Spinal cord (tissue), 10 donors: Measurements from ENCODE around the gene CACNG4. TPM values are rescaled to one million over a fixed set of nuclear protein-coding genes. Genes with fewer than 3 reads are reported as not detected.

Experiments used
- DNase-seq, 6 donors: peaks; one replicate each; pipeline versions ENCODE4 v3.0.0 to v3.0.0-alpha.2; 2013 to 2015; ENCODE audit warnings: low spot score in 6 of 6, low read depth in 4 of 6
- H3K27ac ChIP-seq: one replicate; pipeline ENCODE4 v1.5.1; 2013; ENCODE audit warnings: low read depth, low read length, control low read depth
- H3K27me3 ChIP-seq: one replicate; pipeline ENCODE4 v1.6.1; 2013; ENCODE audit warnings: low read length; ENCODE audit not compliant: control insufficient read depth, insufficient read depth
- H3K36me3 ChIP-seq: one replicate; pipeline ENCODE4 v1.6.1; 2013; ENCODE audit warnings: low read length; ENCODE audit not compliant: control insufficient read depth, insufficient read depth
- H3K4me1 ChIP-seq: one replicate; pipeline ENCODE4 v1.6.1; 2013; ENCODE audit warnings: low read length; ENCODE audit not compliant: control insufficient read depth, insufficient read depth
- H3K4me3 ChIP-seq: one replicate; pipeline ENCODE4 v1.5.1; 2013; ENCODE audit warnings: low read depth, low read length, control low read depth
- H3K9me3 ChIP-seq: one replicate; pipeline ENCODE4 v1.6.1; 2013; ENCODE audit warnings: low read length; ENCODE audit not compliant: control insufficient read depth, insufficient read depth
- WGBS: methylation state at CpG from one replicate; pipeline ENCODE4 v1.1.5; 2013; ENCODE audit warnings: missing lambda C conversion rate; ENCODE audit not compliant: insufficient coverage; 5-methylcytosine and 5-hydroxymethylcytosine counted together
- polyA plus RNA-seq, 2 donors: library from polyadenylated mRNA; unstranded; fragments of 120-200 nt; gene quantifications; one replicate each; pipeline ENCODE4 v1.2.1, GENCODE V29; 2013; ENCODE audit not compliant: insufficient read length in 2 of 2
- total RNA-seq, 2 donors: library from RNA; depleted of rRNA in 1 of 2; stranded (reverse); fragments of 120-200 nt in 1 of 2; fragments of >200 nt in 1 of 2; gene quantifications; one replicate each; pipeline versions ENCODE4 v1.2.3 to v1.2.4, GENCODE V29; 2013 to 2014
- donor health status: healthy.

Gene CACNG4
- total and polyA plus RNA-seq, 4 donors: 19.7 to 161 (median 86.1) TPM

DNA sequence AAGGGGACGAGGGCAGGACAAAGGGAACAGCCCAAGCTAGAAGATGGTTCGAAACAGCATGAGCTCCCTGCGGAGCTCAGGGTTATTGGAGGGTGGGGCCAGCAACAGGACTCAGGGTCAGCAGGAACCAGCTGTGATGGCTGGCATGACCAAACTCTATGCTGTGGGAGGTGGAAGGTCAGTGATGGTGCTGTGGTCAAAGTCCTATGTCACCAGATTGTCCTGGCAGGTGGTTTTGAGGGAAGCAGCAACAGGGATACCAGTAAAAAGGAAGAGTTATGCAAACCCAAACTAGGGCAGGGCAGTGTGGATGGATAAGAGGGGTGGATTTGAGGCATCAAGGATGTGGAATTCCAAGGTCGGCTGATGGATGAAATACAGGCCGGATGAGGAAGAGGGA is 32.4 kb downstream of the CACNG4 start:
- Histone ChIP-seq H3K27ac (no peak overlapping the region), H3K27me3 (no peaks in the 10 kb centered on the region), H3K4me3 (no peak overlapping the region), H3K4me1 (peaks cover 31% of the 10 kb centered on the region), H3K9me3 (no peaks in the 10 kb centered on the region), H3K36me3 (peaks cover 44% of the 10 kb centered on the region)
- DNase-seq: no peak
- 85% methylated on average over 5 of the region's 5 CpGs for WGBS

DNA sequence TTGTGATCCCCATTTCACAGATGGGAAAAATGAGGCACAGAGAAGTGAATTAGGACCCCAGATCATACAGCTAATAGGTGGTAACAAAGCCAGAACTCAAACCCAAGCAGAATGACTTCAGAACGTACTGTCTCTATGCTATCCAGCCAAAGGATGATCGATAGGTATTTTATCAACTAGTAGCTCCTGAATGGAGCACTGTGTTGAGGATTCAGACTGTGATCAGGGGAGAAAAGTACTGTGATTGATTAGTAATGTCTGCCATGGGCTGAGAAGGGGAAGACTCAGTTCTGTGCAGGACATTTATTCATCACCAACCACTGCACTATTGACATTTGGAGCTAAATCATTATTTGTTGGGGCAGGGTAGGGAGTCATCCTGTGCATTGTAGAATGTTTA is 38.7 kb downstream of the CACNG4 start:
- no CpG with 5 or more reads among the region's 2 CpGs for WGBS
- H3K36me3 ChIP-seq: peaks cover 40% of the 10 kb centered on the region
- no peak overlapping the region for H3K27ac ChIP-seq
- no peaks in the 10 kb centered on the region for H3K9me3 ChIP-seq
- no peaks in the 10 kb centered on the region for H3K27me3 ChIP-seq
- no peak for DNase-seq
- H3K4me3 ChIP-seq: no peak overlapping the region
- peaks cover 25% of the 10 kb centered on the region for H3K4me1 ChIP-seq

DNA sequence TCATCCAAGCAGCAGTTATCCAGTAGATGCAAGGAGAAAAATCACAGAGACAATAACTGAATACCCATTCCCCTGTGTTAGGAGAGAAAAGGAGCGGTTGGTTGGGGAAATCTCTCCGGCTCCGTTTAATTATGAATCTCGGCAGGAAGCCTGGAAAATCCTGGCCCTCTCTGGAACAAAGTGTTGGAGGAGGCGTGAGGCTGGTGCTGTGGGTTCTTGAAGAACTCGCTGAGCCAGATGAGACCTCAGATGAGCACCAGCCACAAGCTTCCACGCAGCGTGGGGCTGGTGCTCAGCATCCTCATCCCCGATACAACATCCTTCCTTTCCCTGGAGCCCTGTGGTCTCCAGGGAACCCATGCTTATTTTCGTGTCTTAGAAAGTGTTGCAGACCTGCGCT is 39.7 kb downstream of the CACNG4 start:
- peaks cover 39% of the 10 kb centered on the region for H3K36me3 ChIP-seq
- no peak overlapping the region for H3K27ac ChIP-seq
- H3K4me1 ChIP-seq: peaks cover 25% of the 10 kb centered on the region
- WGBS: 76% methylated on average over 8 of the region's 11 CpGs
- no peak overlapping the region for H3K4me3 ChIP-seq
- H3K9me3 ChIP-seq: no peaks in the 10 kb centered on the region
- H3K27me3 ChIP-seq: no peaks in the 10 kb centered on the region
- peak in 3 of 6 donors; percentile 42 to 82 (median 58) for DNase-seq

DNA sequence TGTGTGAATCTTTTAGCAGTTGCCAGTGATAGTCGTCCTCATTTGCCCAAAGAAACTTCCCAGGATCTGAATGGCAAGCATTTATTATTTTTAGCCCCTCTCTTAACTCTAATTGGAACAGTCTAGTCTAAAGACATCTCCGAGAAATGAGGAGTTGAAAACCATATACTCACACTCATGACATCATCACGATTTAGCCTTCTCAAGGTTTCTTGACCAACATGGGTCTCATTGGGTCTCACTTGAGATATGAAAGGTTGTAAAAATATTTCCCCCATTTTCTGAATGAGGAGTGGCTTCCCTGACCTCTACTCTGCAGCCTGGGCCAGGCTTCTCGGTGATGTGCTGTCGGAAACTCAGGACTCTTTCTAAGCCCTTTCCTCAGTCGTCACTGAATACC is 42.8 kb downstream of the CACNG4 start:
- H3K36me3 ChIP-seq: peaks cover 37% of the 10 kb centered on the region
- no peaks in the 10 kb centered on the region for H3K9me3 ChIP-seq
- H3K4me3 ChIP-seq: no peak overlapping the region
- H3K27ac ChIP-seq: no peak overlapping the region
- 100% methylated on average over 1 of the region's 6 CpGs for WGBS
- no peak for DNase-seq
- no peaks in the 10 kb centered on the region for H3K27me3 ChIP-seq
- peaks cover 18% of the 10 kb centered on the region for H3K4me1 ChIP-seq

DNA sequence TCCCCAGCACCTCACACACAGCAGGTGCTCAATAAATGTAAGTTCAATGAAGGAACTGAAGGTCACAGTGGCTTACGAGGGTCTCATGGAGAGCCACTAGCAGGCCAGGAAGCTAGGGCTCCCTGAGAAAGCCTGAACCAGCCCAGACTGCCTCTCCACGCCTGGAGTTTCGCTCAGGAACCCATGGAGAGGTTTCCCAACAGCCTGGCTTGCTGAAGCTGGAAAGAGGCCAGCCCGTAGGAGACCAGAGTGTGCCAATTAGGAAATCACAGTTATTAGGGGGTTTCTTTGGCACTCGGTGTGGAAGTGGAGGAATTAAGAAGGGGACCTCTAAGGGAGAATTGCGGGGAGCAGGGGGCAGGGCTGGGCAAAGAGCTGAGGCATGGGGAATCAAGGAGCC is 43.6 kb downstream of the CACNG4 start:
- DNase-seq: no peak
- 77% methylated on average over 6 of the region's 6 CpGs for WGBS
- H3K4me3 ChIP-seq: no peak overlapping the region
- no peaks in the 10 kb centered on the region for H3K27me3 ChIP-seq
- no peak overlapping the region for H3K27ac ChIP-seq
- H3K9me3 ChIP-seq: no peaks in the 10 kb centered on the region
- peaks cover 20% of the 10 kb centered on the region for H3K4me1 ChIP-seq
- peaks cover 41% of the 10 kb centered on the region for H3K36me3 ChIP-seq

DNA sequence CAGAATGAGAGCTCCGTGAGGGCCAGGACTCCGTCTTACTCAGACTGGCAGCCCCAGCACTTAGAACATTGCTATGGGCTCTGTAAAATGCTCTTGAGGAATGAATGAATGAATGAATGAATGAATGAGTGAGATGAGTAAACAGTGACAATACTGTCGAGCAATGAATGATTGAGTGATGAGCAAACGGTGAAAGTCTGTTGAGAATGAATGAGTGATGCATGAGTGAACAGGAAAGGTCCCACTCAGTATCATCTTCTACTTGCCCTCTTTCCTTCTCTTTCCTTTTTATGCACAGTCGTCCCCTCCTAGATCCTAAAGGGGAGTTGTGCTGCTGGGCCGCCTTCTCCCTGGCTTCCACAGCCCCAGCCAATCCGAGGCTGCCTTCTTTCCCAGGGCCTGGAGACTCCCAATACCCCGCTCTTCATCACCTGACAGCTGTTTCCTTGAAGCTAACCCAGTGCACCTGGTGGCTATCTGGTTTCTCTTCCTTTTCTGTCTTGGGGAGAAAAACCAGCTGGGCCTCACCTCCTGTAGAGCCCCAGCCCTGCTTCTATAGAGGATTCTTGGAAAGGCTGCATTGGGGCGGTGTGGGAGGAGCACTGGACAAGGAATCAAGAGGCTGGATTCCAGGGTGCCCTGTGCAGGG is 47.1 kb downstream of the CACNG4 start:
- no peaks in the 10 kb centered on the region for H3K27me3 ChIP-seq
- H3K9me3 ChIP-seq: no peaks in the 10 kb centered on the region
- peaks cover 7% of the 10 kb centered on the region for H3K4me1 ChIP-seq
- H3K27ac ChIP-seq: no peak overlapping the region
- WGBS: 91% methylated on average over 7 of the region's 9 CpGs
- H3K36me3 ChIP-seq: peaks cover 40% of the 10 kb centered on the region
- no peak overlapping the region for H3K4me3 ChIP-seq
- DNase-seq: no peak

DNA sequence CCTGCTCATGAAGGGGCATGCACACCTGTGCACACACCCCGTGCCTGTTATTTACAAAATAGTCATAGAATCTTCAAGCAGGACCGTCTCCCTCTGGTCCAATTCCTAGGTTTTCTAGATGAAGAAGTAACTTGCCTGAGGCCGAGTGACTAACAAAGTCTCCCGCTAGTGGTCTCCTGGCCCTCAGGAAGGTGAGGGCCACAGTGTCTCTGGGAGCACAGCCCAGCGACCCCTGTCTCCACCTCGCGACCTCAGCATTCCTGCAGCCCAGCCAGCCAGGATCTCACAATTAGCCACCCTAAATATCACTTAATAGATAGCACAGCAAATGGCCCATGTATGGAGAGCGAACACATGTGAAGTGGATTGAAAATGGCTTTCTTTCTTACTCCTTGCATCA is 49.4 kb downstream of the CACNG4 start:
- no peaks in the 10 kb centered on the region for H3K27me3 ChIP-seq
- 89% methylated on average over 5 of the region's 8 CpGs for WGBS
- no peak overlapping the region for H3K27ac ChIP-seq
- no peaks in the 10 kb centered on the region for H3K9me3 ChIP-seq
- peaks cover 41% of the 10 kb centered on the region for H3K36me3 ChIP-seq
- H3K4me3 ChIP-seq: no peak overlapping the region
- no peak for DNase-seq
- peaks cover 23% of the 10 kb centered on the region for H3K4me1 ChIP-seq

DNA sequence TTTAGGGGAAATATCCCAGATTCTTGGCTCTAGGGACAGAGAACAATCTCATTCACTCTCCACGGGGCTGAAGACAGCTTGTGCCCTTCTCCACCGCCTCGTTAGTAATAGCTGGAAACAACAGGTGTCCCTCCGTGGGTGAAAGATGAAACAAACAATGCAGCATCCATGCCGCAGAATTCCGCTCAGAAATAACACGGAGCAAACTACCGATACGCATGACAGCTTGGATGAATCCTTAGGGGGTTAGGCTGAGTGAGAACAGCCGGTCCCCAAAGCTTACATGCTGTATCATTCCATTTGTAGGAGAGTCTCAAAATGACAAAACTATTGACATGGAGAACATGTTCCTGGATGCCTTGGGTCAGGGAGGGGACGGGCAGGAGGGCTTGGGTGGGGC is 50.5 kb downstream of the CACNG4 start:
- peaks cover 34% of the 10 kb centered on the region for H3K4me1 ChIP-seq
- no peak overlapping the region for H3K4me3 ChIP-seq
- no peaks in the 10 kb centered on the region for H3K9me3 ChIP-seq
- H3K27ac ChIP-seq: no peak overlapping the region
- H3K27me3 ChIP-seq: no peaks in the 10 kb centered on the region
- peaks cover 47% of the 10 kb centered on the region for H3K36me3 ChIP-seq
- 78% methylated on average over 10 of the region's 11 CpGs for WGBS
- peak in 1 of 6 donors; percentile 60 for DNase-seq

DNA sequence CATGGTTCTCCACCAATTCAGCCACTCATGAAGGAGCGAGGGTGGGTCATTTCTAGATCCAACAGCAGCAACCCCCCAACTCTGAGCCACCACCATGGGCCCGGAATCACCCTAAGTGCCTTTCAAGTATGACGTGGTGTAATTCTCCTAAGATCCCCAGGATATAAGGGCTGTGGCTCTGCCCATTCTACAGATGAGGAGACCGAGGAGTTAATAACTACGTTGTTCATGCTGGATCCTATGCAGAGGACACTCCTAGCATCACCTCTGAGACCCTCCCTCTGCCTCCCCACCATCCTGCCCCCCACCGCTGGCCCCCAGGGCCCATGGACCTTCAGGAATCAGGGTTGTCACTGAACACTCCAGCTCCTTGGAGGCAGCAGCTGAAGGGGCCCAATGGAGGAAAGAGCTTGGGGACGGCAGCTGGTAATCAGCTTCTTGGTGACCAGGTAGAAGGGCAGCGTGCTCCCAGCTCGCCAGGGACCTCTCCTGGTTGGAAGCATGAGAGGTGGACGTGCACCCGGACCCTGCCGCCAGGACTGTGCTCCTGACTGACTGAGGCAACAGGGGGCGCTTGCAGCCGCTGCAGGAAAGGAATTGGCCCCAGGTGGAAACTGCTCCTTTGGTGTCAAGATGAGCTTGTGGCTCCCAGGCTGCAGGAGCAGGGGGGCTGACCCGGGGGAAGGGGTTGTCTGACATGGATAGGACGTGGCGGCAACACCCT is 51.7 kb downstream of the CACNG4 start:
- 84% methylated on average over 15 of the region's 17 CpGs for WGBS
- Histone ChIP-seq H3K36me3 (peaks cover 54% of the 10 kb centered on the region), H3K4me3 (no peak overlapping the region), H3K27ac (no peak overlapping the region), H3K9me3 (no peaks in the 10 kb centered on the region), H3K4me1 (peaks cover 43% of the 10 kb centered on the region), H3K27me3 (no peaks in the 10 kb centered on the region)
- no peak for DNase-seq

DNA sequence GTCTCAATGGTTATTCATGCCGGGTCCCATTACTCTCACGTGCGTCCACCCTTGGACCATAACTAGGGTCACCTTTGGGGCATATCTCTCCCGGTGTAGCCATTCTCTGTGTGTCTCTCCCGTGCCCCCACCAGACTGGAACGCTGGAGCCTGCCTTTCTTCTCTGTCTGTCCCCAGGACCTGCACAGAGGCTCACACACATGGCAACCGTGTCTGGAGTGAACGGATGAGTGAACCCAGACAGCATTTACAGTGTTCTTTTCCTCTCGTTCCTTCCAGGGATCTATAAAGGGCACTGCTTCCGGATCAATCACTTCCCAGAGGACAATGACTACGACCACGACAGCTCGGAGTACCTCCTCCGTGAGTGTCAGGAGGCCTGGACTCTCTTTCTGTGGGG is 53.4 kb downstream of the CACNG4 start:
- WGBS: 30% methylated on average over 7 of the region's 14 CpGs
- H3K4me3 ChIP-seq: no peak overlapping the region
- H3K4me1 ChIP-seq: peaks cover 61% of the 10 kb centered on the region
- H3K27ac ChIP-seq: no peak overlapping the region
- peaks cover 57% of the 10 kb centered on the region for H3K36me3 ChIP-seq
- DNase-seq: peak in 1 of 6 donors; percentile 61
- H3K27me3 ChIP-seq: no peaks in the 10 kb centered on the region
- H3K9me3 ChIP-seq: no peaks in the 10 kb centered on the region
